Activated CD4-positive, alpha-beta T cell treated with anti-CD3 and anti-CD28 coated beads, Interleukin-2, Interleukin-4, amounts not matched to agents 100 ng/mL and 50 ng/mL, durations not matched to agents 16 hours and 8 hours (primary cell): ENCODE results near the gene STN1.

Experiments used
- DNase-seq: peaks from one replicate; pipeline ENCODE4 v3.0.0-alpha.2; 2020; ENCODE audit warnings: low spot score

STN1 gene, protein sequence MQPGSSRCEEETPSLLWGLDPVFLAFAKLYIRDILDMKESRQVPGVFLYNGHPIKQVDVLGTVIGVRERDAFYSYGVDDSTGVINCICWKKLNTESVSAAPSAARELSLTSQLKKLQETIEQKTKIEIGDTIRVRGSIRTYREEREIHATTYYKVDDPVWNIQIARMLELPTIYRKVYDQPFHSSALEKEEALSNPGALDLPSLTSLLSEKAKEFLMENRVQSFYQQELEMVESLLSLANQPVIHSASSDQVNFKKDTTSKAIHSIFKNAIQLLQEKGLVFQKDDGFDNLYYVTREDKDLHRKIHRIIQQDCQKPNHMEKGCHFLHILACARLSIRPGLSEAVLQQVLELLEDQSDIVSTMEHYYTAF

GRCh38 chr10:103918053-103918846, at the start of gene STN1:
Gene STN1, minus strand, starts transcription at chr10:103918184. Its CDS starts 590 bp downstream, at chr10:103917594.
- DNase-seq: peak; percentile 98

- no peak for DNase-seq
Observed at GRCh38 chr10:103967448-103968071, 49.6 kb upstream of the STN1 start.

GRCh38 chr10:103966671-103967447, 48.9 kb upstream of the STN1 start, which contains the start of gene SLK:
Gene SLK, plus strand, starts transcription at chr10:103967140. Its CDS starts 606 bp downstream, at chr10:103967746.
- DNase-seq: peak; percentile 76

DNA sequence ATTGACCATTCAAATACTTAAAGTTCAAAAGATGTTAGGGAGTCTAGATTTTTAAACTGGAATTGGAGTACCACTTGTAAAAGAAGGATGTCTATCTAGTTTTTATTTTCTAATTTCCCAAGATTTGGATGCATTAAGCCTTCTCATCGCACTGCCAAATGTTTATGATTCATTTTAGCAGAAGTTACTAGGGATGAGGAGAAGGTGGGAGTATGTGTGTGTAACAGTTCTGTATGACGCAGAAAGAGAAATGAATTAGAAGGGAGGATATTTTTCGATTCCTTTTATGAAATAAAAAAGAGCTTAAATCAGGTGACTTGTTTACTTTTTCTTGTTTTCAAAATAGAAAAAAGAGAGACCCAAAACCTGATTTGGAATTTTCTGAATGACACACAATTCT, 42.1 kb upstream of the STN1 start:
- DNase-seq: no peak

DNA sequence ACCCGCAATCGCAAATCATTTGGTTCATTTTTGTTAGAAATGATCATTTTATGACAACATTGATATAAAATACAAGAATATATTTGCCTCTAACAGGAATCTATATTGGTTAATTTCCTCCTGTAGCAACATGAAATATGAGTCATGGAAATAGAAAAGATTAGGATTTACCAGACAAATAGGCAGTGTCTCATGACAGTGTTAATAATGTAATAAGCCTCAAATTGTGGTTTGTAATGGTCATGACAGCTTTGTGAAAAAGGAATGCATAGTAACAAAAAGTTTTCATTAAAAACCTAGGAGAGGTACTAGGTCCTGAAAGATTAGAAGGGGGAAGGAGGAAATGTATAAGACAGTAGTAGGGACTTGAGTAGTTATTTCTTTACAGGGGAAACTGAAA, 41.0 kb upstream of the STN1 start:
- no peak for DNase-seq

- DNase-seq: no peak
Observed at GRCh38 chr10:103954543-103954942, 36.6 kb upstream of the STN1 start.

- no peak for DNase-seq
Observed at GRCh38 chr10:103951942-103952341, 34.0 kb upstream of the STN1 start.

- no peak for DNase-seq
Observed at GRCh38 chr10:103951183-103951582, 33.2 kb upstream of the STN1 start.

- DNase-seq: no peak
Observed at GRCh38 chr10:103949728-103950127, 31.7 kb upstream of the STN1 start.

DNA sequence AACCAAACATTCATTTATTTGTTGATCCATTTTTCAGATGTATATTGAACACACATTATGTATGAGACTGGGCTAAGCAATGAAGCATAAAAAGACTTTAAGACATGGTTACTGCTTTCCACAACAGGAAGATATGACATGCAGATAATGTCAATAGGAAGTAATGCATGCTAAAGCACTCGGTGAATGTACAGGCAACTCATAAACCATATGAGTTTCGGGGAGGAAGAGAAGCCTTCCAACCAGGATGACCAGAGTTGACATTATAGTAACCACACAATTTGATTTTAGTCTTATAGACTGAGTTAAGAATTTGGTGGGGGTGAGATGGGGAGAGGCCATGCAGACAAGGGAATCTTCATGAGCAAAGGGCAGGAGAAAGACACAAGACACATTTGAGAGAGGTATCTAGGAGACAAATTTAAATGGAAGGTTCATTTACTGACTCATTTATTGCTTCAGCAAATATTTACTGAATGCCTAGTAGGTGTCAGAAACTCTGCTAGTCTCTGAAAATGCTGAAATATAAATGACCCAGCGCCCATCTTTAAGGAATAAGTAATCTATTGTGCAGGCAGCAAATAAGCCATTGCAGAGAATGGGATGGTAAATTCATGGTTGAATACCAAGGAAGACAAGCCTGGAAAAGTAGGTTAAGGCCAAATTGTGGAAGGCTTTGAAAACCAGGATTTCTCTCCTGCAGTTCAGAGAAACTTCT, 30.0 kb upstream of the STN1 start:
- no peak for DNase-seq

DNA sequence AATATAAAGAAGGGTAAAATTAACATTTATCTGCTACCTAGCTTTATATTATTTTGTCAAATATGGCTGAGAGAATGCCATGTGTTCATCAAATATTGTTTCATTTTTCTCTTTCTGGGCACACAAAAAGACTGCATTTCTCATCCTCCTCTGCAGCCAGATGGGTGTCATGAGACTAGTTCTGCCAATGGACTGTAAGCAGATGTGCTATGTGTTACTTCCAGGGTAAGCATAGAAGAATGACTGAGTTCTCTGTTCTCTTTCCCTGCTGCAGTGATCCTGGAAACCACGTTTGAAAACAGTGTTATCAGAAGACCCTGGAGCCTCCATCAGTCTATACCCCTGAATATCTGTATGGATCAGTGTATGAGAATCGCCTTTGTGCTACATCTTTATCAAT, 24.9 kb upstream of the STN1 start:
- no peak for DNase-seq

DNA sequence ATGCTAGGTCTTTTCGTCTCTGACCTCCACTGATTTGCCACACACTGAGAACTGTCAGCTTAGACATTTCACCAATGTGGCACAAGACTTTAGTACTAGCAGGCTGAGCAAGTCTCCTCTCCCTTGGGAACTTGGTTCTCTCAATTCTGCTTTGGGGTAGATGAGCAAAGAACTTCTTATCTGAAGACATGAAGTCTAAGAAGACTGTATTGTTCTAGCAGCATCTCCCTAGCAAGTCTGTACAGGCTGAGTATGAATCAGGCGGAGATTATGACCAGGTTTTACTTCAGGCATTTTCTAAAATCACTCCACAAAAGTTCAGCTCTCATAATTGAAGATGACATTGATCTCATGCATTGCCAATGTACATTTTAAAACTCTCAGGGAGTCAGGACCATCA, 23.8 kb upstream of the STN1 start:
- no peak for DNase-seq

DNA sequence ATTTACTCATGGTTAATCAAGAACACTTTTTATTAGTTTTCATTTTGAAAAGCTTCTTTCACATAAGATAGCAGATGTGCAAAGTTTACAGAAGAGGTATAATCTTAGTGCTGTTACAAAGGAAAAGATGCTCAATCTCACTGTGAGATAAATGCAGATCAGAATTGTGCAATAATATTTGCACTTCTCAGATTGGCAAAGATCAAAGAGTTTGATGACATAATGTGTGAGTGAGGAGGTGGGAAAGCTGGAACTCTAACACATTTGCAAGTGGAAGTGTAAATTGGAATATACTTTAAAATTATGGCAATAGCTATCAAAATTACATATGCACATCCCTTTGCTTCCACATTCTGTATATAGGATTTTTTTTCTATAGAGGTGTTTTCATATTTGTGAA, 21.5 kb upstream of the STN1 start:
- DNase-seq: no peak

- no peak for DNase-seq
Observed at GRCh38 chr10:103936022-103936421, 18.0 kb upstream of the STN1 start.

DNA sequence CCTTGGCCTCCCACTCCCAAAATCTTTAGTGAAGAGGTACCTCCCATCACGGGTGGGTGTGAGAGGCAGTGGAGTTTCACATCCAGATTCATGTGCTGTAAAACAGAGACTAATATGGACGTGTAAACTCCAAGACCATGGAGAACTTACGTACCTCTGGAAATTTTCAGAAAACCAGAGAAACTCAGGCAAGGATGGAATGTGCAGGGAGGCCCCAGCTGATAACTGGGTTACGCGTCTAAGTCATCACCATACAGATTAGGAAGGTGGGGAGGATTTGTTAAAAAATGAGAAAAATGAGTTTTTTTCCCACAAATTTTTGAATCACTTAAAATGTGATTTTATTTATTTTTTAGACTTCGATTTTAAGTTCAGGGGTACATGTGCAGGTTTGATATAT, 16.3 kb upstream of the STN1 start:
- DNase-seq: no peak

GRCh38 chr10:103933557-103934121, 15.7 kb upstream of the STN1 start:
- DNase-seq: no peak

- DNase-seq: no peak
Observed at GRCh38 chr10:103932971-103933370, 15.0 kb upstream of the STN1 start.

DNA sequence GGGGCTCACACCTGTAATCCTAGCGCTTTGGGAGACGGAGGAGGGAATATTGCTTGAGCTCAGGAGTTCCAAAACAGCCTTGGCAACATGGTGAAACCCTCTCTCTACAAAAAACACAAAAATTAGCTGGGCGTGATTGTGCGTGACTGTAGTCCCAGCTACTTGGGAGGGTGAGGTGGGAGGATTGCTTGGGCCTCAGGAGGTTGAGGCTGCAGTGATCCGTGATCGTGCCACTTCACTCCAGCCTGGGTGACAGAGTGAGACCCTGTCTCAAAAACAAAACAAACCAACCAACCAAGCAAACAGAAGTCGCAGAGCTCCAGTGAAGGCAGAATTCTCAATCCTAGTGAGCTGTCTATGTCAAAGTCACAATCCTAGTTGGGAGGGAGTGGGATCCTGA, 14.3 kb upstream of the STN1 start:
- no peak for DNase-seq

GRCh38 chr10:103931603-103932002, 13.6 kb upstream of the STN1 start:
- DNase-seq: no peak

GRCh38 chr10:103930881-103931280, 12.9 kb upstream of the STN1 start:
- DNase-seq: no peak

- DNase-seq: no peak
Observed at GRCh38 chr10:103930449-103930848, 12.5 kb upstream of the STN1 start.
